Hypothalamus (tissue), 51 donors: ENCODE results near the gene DMD.

Experiments used
- DNase-seq, 51 donors: peaks; one replicate each; lab custom pipeline; 2025; lab: John Stamatoyannopoulos, UW

The DMD gene

DNA sequence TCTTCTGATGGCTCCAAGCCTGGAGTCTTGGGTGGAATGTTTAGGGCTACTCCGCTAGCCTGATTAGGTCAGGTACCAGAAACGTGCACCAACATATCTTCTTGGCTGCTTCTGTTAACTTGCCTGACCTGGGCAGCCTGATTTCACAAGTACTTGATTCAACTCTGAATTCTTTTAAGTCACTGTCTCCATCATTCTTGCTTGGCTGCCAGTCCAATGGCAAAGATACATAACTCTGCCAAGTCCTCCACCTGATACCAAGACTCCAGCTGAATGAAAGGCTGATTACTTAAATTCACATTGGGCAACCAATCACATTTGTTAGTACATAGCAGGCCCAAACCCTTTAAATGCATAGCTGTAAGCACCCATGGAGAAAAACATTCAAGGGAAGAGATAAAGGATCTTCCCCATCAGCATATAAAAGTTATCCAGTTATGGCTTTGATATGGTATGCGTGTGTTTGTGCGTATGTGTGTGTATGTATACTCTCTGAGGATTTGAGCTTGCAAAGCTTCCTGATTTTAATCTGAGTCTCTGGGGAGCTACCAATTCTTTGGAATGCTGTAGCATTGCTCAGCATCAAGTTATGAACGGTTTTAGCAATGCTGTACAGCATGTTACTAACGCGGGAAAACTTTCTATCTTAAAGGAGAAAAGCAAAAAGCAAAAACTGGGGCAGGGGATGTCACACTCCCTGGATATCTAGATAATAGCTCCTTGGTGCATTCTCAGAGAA lies 917.2 kb downstream of the DMD start:
- DNase-seq: no peak

GRCh38 chrX:32289356-32289755 lies 922.0 kb downstream of the DMD start:
- DNase-seq: no peak

GRCh38 chrX:32281853-32282252 lies 929.5 kb downstream of the DMD start:
- no peak for DNase-seq

DNA sequence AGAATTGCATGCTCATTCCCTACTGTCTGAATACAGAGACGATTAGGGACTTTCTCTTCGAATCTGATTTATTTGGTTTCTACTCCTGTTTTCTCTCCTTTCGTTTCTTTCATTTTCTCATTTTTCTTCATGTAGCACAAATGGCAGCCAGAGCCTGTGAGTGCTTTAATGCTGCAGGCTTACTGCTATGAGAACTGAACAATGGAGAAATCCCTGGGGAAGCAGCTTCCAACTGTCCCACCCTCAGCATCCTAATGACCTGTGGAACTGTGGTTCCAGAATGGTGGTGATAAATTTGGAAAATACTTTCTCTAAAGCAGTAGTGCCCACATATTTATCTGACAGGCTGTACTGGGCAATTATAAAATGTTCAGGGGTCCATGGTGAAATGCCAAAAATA lies 930.4 kb downstream of the DMD start:
- no peak for DNase-seq

GRCh38 chrX:32280489-32280888 lies 930.9 kb downstream of the DMD start:
- DNase-seq: no peak

- no peak for DNase-seq
Observed at GRCh38 chrX:32276153-32276552, 935.2 kb downstream of the DMD start.

DNA sequence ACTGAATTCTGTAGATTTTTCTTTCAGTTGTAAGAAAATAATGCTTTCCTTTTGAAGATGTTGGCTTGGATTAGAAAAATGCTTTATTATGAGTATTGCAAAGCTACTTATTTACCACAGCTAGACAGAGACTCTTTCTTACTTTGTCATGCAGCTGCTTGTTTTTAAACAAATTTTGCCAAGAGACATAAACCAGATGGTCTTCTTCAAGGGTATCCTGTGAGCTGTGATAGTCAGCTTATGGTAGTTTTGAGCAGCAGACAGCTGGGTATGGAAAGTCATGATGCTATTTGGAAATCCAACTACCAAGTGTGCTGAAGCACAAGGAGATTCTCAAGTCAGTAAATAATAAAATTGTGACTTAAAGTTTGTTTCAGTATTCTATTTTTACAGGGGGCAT lies 941.5 kb downstream of the DMD start:
- DNase-seq: no peak

- no peak for DNase-seq
Observed at GRCh38 chrX:32268207-32268606, 943.1 kb downstream of the DMD start.

DNA sequence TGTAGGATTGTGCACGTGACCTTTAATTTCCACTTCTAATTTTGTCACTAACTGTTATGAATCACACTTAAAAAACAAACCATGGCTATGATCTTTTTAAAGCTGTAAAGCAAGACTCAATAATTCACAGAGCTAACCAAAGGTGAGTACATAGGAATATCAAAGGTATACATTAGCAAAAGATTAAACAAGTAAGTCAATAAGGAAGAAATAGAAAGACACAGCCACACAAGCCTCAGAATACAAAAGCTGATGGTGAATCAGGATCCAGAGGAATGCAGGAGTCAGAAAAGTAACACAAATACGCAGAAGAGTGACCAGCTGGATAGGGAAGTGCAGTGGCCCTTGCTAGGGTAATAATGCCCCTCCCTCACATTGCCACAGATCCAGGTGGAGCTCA lies 943.6 kb downstream of the DMD start:
- no peak for DNase-seq

DNA sequence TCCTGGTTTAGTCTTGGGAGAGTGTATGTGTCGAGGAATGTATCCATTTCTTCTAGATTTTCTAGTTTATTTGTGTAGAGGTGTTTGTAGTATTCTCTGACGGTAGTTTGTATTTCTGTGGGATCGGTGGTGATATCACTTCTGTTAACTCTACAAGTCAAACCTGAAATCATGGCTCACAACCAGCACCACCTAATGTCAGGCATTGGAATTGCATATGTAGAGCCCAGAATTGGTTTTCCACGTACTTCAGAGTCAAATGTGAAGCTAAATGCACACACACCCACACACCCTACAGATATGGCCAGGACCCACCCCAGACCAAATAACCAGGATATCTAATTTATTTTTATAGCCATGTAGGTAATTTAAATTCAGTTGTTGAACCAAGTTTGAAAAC lies 964.7 kb downstream of the DMD start:
- DNase-seq: peak in 8 of 51 donors; percentile 0 to 5 (median 0)

DNA sequence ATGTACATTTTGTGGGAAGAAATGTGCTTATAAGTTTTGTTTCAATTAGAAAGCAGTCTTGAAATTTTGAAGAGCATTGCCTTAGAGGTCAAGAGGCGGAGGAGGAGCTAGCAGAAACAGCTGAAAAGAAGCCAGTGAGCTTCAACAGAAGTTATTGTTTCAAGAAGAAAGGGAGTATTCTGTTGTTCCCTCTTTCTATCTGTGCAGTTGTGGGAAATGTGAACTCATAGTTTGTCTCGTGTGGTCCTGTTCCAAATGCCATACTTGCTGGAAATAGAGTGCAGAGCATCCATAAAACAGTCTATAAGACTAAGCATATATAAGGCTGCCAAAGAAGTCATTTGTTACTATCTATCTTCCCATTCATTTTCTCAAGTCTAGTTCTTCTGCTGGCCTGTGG lies 1015.7 kb downstream of the DMD start:
- peak in 8 of 51 donors; percentile 0 to 38 (median 2) for DNase-seq

DNA sequence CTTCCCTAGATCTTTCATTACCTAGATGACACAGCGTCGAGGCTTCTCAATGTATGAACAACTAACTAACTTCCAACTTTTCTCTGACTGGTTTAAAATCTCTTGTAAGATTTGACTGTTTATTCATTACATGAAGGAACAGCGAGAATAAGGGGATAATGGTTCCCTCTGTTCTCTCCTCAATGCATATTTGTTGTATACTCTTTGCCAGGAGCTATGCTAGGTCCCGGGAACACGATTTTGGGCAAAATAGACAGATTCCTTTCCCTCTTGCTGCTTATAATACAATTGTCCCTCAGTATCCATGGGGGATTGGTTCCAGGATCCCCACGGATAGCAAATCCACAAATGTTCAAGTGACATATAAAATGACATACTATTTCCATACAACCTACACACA lies 1020.0 kb downstream of the DMD start:
- no peak for DNase-seq

DNA sequence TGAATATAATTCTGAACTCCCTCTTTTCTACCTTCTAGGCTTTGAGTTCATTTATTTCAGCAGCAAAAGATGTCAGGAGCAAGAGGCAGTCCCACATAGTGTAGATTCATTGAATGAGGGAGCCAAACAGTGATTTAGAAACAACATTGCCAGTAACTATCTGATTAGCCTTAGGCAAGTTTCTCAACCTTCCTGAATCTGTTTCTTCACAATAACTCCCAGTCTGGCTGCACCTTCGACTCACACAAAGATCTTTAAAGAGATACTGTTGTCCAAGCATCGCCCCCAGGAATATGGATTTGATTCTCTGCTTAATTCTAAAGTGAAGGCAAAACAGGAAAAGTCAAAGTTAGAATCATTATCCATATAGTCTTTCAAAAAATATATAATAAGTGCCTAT lies 1026.2 kb downstream of the DMD start:
- DNase-seq: no peak

GRCh38 chrX:32183066-32183465 lies 1028.3 kb downstream of the DMD start:
- no peak for DNase-seq

DNA sequence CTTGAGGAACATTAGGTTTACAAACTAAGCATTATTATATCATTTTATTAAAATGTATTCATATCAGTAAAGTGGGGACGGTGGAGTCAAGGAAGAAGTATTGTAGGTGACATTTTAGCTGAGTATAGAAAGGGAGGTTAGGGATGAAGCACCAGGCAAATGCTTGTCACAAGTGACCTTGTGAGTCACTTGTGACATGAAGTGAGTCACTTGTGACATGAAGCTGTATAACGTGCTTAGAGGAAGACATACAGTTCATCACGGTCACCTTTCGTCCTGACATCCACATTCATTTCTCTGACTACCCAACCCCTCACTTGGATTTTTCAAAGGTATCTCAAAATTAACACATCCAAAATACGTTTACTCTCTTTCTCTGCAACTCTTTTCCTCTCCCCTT lies 1034.8 kb downstream of the DMD start:
- no peak for DNase-seq

GRCh38 chrX:32170481-32170880 lies 1040.9 kb downstream of the DMD start:
- DNase-seq: no peak

DNA sequence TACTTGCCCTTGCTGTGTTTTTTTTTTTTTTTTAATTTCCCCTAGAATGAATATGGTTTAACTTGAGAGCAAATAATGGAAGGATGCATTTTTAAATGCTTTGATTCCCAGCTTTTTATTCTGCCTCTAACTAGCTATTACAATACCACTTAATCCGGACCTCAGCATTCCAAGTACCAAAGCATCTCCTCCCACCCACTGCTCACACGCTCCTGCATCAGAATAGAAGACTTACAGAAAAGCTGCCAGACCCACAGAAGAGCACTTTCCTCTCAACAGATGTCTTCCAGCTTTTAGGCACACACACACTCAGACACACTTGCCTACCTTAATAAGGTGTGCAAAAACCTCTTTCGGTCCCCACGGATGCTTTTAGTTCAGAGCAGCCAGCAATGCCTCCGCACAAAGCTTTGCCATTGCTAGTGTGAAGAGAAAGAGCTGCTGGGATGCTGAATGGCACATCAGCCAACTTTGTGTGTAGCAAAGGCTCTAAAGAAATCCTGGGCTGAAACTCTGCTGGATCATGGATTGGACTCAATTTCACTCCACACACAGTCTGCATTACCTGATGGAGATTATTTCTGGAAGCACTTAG lies 1056.2 kb downstream of the DMD start:
- DNase-seq: peak in 27 of 51 donors; percentile 0 to 78 (median 2)

DNA sequence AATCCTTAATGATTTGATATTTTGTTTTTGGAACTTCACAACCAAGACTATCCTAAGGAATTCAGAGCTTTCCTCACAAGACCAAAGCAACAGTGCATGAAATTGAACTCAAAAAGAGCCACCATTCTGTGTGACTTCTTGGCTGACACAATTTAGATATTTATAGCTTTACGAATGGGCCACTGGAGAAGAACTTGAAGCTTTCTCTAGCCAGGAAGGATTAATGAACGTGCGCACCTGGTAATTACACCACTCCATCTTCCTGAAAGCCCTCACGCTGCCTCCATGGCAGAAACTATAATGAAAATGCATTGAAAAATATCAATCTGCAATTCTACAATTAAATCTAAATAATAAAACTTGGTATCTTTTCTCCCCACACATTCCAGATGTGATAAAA lies 1057.8 kb downstream of the DMD start:
- no peak for DNase-seq

DNA sequence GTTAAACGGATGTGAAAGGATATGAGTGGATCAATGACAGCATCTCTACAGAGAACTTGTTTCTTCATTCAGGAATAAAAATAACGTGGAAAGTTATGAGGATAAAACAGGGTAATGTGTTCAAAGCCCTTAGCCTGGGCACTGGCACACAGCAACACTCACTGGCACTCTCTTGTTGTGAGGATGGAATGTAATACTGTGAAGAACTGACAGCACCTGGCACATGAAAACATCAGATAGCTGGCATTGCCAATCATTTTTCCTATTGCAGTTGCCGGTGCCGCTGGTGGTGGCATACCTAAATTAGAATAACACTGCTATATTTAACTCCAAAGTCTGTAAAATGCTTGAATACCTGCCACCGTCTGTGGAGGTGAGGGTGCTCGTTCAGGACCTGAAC lies 1061.2 kb downstream of the DMD start:
- no peak for DNase-seq

GRCh38 chrX:32141841-32142240 lies 1069.5 kb downstream of the DMD start:
- DNase-seq: no peak

- DNase-seq: no peak
Observed at GRCh38 chrX:32139476-32139875, 1071.9 kb downstream of the DMD start.

DNA sequence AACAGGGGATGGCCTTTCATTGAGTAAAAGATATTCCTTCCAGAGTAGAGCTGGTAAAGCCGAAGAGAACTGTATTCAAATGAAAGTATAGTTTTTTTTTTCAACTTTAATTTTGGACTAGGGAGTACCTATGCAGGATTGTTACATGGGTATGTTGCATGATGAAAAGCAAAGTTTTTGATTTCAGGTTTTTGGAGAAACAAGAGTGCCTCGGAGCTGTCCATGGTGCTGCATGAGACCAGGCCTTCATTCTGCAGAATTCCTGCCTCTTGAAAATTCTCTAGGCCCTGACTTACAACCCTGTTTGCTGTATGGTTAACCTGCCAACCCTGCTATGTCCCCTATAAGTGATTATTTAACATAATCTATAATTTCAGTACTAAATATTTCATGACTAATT lies 1073.8 kb downstream of the DMD start:
- peak in 1 of 51 donors; percentile 0 for DNase-seq

- DNase-seq: no peak
Observed at GRCh38 chrX:32126997-32127396, 1084.4 kb downstream of the DMD start.
